GM21723 (cell line): ENCODE measurements around the gene AATF.
A peak's percentile ranks its signal among the peaks of the same experiment; 100 is the strongest.

ENCODE experiments used
- ATAC-seq: cut with Tn5 transposase; IDR thresholded peaks from one replicate; pipeline ENCODE4 v1.9.1; 2021; ENCODE audit warnings: mild to moderate bottlenecking, moderate library complexity; ENCODE audit not compliant: unreplicated experiment

Gene AATF

DNA sequence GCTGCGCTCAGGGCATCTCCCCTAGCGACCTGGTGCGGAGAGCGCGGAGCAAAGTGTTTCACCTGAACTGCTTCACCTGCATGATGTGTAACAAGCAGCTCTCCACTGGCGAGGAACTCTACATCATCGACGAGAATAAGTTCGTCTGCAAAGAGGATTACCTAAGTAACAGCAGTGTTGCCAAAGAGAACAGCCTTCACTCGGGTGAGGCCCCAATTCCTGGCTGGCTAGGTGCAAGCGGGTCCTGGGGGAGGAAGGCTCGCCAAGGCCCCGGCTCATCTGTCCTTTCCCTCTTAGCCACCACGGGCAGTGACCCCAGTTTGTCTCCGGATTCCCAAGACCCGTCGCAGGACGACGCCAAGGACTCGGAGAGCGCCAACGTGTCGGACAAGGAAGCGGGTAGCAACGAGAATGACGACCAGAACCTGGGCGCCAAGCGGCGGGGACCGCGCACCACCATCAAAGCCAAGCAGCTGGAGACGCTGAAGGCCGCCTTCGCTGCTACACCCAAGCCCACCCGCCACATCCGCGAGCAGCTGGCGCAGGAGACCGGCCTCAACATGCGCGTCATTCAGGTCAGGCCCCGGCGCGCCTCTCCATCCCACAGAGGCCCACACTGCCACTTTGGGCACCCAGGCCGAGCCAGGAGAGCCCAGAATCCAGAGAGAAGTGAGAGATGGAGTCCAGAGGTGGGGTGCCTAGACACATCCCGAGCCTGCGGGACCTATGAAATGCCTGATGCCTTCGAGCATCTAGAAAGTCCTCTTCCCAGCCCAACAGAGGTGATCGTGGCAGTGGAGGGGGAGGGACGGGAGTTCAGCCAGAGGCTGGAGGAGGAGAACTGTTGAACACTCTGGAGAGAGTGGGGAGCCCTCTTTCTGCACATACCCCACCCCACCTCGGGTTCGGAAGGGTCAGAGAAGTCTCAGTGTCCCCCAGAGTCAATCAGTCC is 8.2 kb upstream of the AATF start:
- ATAC-seq: no peak

DNA sequence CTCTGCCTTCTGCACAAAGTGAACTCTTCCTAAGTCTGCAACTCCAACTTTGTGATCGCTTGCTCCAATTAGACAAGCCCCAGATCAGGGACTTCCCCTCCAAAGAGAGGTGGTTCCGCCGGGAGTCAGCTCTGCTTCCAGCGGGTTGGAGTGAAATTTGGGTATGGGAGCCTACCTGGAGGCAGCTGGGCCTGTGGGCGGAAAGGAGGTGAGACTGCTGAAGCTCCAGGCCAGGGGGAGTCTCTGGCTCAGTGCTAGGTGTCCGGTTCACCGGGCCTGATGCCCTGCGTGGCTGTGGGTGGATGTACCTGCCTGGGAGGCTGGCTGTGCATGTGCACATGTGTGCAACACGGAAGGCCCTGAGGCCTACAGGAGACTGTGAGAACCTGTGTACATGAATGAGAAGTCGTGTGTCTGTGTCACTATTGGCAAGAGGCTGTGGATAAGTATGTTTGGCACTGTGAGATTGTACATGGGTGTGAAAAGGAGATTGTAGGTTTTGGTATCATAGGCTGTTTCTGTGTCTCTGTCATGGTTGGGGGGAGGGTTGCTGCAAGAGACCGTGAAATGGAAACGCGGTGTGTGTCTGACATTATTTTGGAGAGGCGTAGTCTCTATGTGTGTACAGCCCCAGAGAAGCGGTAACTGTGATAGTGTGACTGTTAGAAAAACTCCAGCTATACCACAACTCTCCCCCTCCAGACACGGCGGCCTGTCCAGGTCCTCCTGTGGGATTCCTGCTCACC is 7.3 kb upstream of the AATF start:
- no peak for ATAC-seq

DNA sequence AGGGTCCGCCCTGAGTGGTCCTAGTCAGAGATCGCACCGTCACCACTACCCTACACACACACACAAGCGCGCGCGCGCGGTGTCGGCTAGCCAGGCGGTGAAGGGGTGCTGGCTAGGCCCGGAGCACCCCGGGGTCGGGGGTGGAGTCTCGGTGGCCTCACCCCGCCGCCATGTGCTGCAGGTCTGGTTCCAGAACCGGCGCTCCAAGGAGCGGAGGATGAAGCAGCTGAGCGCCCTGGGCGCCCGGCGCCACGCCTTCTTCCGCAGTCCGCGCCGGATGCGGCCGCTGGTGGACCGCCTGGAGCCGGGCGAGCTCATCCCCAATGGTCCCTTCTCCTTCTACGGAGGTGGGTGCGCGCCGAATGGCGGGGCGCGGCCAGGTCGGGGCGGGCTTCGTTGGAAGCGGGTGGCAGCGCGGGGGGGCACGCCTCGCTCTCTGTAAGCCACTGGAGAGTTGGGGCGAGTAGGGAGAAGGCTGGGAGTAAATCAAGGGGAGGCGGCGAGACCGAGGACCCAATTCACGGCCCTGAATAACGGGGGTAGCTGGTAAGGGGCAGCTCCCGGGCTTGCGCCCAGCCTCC is 6.6 kb upstream of the AATF start:
- no peak for ATAC-seq

DNA sequence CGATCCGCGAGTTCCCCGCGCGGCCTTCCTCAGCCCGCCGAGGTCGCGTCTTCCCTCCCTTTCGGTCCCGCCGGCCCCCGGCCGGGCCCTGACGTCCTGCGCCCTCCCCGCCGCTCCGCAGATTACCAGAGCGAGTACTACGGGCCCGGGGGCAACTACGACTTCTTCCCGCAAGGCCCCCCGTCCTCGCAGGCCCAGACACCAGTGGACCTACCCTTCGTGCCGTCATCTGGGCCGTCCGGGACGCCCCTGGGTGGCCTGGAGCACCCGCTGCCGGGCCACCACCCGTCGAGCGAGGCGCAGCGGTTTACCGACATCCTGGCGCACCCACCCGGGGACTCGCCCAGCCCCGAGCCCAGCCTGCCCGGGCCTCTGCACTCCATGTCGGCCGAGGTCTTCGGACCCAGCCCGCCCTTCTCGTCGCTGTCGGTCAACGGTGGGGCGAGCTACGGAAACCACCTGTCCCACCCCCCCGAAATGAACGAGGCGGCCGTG is 6.1 kb upstream of the AATF start:
- ATAC-seq: no peak

DNA sequence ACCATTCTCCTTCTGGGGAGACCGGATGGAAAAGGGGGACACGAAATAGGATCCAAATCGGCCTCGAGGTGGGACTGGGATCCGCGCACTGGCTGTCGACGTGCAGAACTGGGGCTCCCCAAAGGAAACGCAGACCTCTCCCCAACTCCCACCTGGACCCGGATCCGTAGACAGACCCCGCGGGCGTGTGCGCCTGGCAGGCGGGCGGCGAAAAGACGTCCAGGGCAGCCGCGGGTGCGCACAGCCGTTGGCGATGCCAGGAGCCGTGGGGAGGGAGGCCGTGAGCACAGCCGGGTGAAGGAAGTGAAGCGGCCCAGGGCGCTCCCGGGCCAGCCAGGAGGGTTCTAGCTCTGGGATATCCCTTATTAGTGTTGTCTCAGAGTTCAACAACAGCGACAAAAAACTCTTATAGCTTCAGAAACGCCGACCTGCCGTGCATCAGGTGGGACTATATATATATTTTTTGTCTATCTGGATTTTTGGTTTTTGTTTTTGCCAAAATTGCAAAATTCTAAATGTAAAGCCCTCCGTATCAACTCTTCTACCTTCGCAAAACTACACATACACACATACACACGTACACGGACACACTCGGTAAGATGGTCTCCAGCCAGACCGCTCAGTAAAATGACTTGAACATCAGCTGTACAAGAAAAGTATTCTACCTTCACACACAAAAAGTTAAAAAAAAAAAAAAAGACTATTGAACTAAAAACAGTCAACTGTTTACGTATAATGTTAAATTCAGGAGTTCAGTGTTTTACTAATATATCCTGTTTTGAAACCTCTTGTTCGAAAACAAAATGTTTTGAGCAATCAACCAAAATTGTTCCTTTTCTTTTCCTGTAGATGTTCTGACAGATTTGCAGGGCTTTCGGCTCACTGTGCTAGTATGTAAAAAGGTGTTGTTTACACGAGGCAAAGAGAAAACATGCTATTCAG is 5.2 kb upstream of the AATF start:
- ATAC-seq: no peak

DNA sequence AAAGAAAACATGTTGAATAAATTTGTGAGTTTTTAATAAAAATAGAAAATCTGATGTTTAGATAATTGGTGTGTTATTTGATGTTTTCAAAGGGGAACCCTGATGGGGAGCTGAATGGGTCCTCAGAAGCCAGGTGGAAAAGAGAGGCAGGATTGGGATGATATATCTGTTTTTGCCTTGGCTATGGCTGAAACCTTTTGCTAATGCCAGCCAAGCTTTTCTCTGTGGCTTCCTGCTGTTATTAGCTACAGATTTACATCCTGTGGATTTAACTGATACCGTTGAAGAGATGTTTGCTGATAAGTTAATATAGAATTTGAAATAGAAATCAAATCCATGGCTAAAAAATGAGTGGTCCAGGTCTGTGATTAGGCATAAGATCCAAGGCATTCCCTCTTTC is 4.2 kb upstream of the AATF start:
- ATAC-seq: no peak

DNA sequence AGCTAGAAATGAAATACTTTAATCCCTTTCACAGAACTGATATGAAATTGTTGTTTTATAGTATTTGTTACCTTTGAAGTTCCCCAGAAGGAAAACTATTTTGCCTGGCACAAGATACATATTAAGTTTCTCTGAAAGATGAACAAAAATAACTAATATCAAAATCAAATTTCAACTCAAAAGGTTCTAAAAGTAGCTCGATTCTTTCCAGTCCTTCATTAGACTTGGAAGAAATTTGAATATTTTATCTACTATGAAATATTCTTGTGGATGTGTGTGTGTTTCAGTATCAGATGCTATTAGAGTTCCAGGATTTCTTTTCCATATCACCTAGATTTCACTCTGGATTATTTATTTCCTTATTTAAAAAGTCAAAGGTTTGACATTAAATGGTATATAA is 3.6 kb upstream of the AATF start:
- no peak for ATAC-seq

DNA sequence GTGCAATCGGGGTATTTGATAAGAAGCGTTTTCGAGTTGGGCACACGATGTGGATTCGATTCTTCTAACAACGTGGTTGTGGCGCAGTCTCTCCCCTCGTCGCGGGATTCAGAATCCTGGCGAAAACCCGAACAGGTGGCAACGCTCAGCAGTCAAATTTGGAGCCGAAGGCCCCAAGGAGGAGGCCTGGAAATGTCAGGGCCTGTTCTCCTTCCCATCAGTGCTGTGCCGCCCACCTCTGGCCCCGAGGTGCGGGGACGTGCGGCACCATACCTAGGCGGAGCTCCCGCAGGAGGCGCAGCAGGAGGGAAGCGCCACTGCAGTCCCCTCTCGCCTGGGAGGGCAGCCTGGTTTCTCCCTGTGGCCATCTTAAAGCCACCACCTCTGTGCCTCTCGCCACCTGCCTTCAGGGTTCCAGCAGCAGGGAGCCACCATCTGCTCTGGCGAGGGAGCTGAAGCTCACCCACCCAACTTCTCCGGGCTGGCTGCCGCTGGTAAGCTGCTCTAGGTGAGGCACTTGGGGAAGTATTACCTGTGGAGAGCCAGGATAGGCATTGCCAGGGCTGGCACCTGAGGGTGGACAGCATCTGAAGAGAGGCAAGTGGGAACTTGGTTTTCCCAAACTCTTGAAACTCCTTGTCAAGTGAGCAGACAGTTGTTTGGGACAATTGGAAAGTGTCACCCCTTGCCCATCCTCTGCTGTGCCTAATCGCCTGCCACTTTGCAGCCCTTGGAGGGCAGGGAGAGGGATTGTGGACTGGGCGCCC is 2.6 kb upstream of the AATF start:
- ATAC-seq: no peak

DNA sequence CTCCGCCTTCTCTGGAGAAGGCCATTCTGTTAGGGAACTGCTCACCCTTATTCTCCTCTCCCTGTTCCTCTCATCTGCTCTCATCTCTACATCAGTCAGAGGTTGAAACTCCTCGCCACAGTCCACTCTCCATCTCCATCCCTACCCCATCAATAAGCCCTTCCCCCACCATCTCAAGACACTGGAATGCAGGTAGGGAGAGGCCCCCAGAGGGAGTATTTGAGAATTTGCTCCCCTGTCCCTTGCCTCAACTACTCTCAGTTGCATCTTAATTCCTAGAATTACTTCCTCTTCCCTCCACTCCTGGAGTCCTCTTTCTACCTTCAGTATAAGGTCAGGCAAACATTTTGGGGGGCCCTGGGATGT is 2.0 kb upstream of the AATF start:
- ATAC-seq: no peak

DNA sequence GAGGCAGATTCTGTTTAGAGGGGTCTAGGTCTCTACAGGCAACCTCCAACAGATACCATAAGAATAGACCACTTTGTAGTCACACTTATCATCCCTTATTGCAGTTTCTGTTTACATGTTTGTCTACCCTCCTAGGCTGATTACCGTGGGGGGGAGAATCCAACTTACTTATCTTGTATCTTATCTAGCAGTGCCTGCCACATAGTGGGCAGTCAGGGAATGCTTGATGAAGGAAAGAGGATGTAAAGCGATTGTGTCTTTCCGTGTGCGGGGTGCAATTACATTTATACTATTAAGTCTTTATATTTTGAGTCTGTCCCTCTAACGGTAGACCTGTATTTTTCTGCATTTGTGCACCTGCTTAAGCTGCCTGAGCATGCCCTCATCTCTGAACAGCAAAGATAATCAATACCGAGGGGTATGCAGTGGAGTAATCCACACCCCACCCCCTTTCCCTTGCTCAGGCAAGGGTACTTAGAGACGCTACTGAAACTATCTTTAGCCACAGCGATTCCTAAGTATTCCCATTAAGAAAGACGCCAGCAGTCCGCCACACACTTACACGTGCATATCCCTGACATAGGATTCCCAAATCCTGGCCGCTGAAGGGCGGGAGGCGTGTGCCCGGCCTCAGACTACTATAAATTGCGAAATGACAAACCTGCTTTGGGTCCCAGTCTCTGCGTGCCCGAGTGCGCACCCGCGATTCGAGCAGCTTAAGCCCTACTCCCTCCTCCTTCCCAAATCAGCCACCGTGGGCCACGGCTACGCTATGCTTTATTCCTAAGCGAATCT is 635 bp upstream of the AATF start:
- ATAC-seq: peak; percentile 2

DNA sequence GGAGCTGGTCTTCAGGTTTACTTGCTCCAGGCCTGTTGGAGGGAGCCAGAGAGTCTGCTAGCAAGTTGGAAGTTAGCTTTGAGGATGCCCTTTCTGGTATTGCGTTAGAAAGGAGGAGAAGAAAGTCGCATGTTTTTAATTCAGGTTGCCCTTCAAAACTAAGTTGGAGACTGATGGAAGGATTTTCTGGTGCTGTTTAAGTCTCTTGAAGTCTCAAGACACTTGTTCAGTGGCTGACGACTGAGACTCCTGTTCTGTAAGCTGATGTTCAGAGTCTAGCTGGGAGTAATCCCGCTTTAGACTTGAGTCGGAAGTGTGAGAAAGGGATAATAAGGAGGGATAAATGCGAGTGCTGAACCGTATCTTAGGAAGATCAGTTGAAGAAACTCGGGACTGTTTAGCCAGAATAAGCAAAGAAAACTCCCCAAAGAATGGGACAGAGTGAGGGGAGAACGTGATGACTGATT is 740 bp downstream of the AATF start:
- no peak for ATAC-seq

DNA sequence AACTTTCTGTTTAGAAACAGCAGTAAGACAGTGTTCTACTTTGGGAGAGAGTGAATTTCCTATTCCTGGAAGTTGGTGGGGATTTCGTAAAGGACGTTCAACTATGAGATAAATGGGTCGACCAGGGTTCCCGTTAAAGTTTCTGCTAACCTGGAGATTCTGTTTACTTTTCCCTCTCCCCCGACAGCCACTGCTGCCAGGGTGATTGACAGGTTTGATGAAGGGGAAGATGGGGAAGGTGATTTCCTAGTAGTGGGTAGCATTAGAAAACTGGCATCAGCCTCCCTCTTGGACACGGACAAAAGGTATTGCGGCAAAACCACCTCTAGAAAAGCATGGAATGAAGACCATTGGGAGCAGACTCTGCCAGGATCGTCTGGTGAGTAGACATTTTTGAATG is 1.3 kb downstream of the AATF start:
- ATAC-seq: no peak

DNA sequence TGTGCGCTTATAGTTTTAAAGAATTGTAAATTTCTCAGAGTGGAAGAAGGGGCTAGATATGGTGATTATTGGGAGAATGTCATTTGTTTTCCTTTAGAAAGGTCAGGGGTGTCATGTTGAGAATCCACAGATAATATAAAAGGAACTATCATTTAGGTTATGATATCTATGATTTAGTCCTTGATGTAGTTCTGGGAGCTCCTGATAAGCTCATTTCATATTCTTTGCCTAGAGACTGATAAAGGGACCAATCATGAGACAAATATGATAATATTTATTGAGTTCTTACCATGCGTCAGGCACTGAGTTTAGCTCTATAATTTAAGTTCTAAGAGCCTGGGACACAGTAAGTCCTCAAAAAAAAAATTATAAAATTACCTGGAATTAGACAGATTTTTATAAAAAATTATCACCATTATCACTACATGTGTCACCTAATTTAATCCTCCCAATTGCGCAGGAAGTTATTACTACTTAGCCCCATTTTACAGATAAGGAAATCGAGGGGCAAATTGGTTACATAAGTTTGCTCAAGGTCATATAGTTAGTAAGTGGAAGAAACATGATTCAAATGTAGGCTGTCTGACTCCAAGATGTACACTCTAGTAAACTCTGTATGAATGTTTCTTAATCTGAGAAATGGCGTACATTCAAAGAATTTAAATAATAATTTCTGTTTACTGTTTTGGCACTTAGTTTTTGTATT is 2.5 kb downstream of the AATF start:
- no peak for ATAC-seq

DNA sequence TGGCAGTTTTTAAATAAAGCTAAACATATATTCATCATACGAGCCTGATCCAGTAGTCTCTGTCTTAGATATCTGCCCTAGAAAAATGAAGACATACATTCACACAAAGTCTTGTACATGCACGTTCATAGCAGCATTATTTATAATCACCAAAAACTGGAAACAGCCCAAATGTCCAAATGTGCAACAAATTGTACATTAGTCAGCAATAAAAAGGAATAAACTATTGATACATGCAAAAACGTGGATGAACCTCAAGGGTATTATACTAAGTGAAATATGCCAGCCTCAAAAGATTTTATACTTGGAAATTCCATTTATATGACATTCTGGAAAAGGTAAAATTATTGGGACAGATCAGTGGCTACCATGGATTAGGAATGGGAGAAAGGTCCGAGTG is 22.8 kb downstream of the AATF start:
- no peak for ATAC-seq

DNA sequence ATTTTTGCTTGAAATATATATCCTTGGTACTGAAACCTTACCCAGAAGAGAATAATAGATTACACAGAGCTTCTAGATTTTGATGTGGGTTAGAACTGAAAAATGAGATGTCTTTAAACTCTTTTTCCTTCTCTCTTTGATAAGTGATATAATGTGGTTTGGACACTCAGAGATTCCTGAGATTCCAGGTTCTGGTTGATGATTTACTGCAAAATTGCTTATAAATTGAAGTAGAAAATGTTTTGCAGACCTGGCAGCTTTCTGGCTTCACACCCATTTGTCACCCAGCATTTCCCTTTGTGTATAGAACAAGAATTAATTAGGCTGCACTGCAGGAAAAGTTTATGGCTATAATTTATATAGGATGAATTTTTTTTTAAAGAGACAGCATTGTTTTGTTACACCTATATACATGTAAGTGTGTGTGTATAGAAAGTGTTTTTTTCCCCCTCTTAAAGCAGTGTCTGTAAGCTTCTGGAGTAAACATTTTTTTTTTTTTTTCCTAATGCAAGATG is 23.5 kb downstream of the AATF start:
- ATAC-seq: no peak

DNA sequence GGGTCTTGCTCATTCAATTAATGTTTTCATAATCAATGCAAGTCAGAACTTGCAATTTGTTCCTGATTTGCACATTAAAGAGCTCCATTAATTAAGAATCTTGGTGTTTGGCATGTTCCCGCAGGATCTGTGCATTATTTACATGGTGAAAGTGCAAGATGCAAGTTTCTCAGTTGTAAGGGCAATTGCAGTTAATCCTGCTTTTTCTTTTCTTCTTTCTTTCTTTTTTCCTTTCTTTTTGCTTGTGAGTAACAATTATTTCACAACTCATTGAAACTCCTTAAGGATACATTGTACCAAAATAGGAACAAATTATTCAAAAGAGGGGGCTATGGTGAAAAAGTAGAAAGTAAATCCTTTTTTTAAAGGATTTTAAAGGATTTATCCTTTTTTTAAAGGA is 24.2 kb downstream of the AATF start:
- no peak for ATAC-seq

DNA sequence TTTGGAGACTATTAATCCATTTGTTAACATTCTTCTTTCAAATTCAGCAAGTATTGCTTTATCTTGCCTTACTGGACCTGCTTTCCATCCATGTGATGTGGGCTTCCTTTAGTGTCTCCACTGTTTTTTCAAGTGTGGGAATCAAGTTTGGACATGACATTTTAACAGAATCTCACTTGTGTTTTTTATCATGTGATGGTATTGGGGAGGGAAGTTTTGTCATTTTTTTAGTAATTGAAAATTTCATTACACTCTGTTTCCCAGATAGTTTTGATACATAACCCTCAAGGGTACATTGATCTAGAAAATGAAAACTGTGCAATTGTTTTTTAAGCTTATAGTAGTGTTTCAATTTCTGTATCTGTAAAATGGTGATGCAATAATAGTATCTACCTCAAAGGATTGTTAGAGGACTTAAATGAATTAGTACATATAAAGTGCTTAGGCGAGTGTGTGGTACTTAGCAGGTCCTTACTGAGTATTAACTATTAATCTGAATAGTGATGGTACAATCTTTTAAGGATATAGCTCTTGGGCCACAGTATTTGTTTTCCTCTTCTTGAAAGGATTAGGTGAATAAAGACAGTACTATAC is 27.3 kb downstream of the AATF start:
- ATAC-seq: no peak

DNA sequence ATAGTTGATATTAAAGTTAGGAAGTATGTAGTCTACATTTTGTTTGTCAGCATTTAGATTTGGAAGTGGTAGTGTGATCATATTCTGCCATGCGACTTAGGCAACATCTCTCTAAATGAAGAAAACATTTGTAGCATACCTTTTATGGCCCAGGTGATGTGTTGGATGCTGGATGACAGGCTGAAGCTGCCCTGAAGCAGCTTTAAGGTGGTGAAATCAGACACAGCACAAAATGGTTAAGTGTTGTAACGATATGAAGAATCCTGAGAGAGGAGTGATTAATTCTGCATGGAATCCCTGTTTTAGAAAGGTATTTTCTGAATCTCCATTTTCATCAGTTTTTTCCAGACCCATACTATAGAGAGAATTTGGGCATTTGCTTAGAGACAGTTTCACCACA is 28.3 kb downstream of the AATF start:
- no peak for ATAC-seq
